ENCODE measurements around the gene CIITA. TPM values are rescaled to one million over a fixed set of nuclear protein-coding genes. Genes with fewer than 3 reads are reported as not detected.

CIITA gene
- total and polyA plus RNA-seq, 9 of the 15 experiments (the other 6 are each of a cell fraction or from before 2014, with no cell fraction given): 0.01 to 0.20 (median 0.11) TPM; not detected in 4

GRCh38 chr16:10878328-10878643 is 1.3 kb downstream of the CIITA start (continued):
- no peak for TF ChIP-seq ZNF239 (CRISPR knock-in tag; IDR thresholded peaks at IDR 0.05)
- no peak for TF ChIP-seq POLR3A (IDR thresholded peaks at IDR 0.05; ENCODE audit: borderline replicate concordance, extremely low read depth, insufficient read depth, insufficient read length)
- no peak for TF ChIP-seq TCFL5 (CRISPR knock-in tag; conservative IDR thresholded peaks at IDR 0.05)
- no peak for TF ChIP-seq ZC3H11A (IDR thresholded peaks at IDR 0.05; ENCODE audit: low read depth, low read length)
- no peak for TF ChIP-seq ZNF780A (CRISPR knock-in tag; IDR thresholded peaks at IDR 0.05)
- no peak for TF ChIP-seq TCF3 (CRISPR knock-in tag; IDR thresholded peaks at IDR 0.05)
- TF ChIP-seq BCL6 (CRISPR knock-in tag; IDR thresholded peaks at IDR 0.05): no peak

DNA sequence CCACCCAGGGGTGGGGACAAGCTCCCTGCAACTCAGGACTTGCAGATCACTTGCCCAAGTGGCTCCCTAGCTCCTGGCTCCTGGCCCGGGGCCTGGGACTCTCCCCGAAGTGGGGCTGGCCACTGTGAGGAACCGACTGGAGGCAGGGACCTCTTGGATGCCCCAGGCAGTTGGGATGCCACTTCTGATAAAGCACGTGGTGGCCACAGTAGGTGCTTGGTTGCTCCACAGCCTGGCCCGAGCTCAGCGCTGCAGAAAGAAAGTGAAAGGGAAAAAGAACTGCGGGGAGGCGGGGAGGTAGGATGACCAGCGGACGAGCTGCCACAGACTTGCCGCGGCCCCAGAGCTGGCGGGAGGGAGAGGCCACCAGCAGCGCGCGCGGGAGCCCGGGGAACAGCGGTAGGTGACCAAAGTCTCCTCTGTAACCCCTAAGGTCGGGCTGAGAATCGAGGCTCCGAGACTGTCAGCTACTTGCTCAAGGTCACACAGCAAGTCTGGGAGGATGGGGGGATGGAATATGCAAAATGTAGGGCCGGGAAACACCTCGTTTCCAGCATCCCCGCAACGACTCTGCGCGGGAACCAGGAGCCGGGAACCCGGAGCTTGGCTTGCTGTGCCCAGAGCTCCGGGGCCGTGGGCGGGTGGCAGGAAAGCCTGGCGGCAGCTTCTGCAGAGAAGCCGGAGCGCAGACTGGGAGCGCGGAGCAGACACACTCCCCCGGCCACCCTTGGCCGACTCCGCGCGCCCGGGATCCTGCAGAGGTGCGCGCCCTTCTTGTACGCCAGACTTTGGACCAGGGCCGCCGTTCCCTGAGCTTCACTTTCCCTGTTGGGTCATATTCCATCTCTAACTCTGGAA is 1.9 kb downstream of the CIITA start:
- WGBS (ENCODE audit: insufficient coverage, low coverage, missing lambda C conversion rate): 18% methylated on average over 46 of the region's 49 CpGs
- Histone ChIP-seq H3K4me3 (no peak overlapping the region), H3K4me2 (ENCODE audit: insufficient read depth, low read length) (no peak overlapping the region), H3K9ac (ENCODE audit: insufficient read depth in 1 of 2, low read depth in 2 of 2, low read length in 2 of 2) (no peak overlapping the region; a peak in 1 of 4 replicates), H3K79me2 (ENCODE audit: control insufficient read depth, insufficient read depth, low read length) (no peaks in the 10 kb centered on the region), H3K9me1 (ENCODE audit: control insufficient read depth, insufficient read depth, low read length) (no peaks in the 10 kb centered on the region), H3K9me3 (replicated peaks; ENCODE audit: control insufficient read depth, insufficient read depth, low read depth, low read length) (no peaks in the 10 kb centered on the region), H2AFZ (ENCODE audit: low read depth, low read length) (no peak overlapping the region), H3K4me1 (replicated peaks in 1 of 2; ENCODE audit: control insufficient read depth in 2 of 2, insufficient read depth in 2 of 2, low read length in 2 of 2) (peaks cover 4 to 8% of the 10 kb centered on the region in 2 experiments; a peak in 3 of 5 replicates), H3K36me3 (ENCODE audit: control insufficient read depth, insufficient read depth, low read length) (no peaks in the 10 kb centered on the region), H3K27ac (ENCODE audit: extremely low read depth, low read depth, low read length) (no peak overlapping the region), H3K27me3 (ENCODE audit: control insufficient read depth in 2 of 2, insufficient read depth in 2 of 2, low read length in 2 of 2) (peaks cover 46 to 55% of the 10 kb centered on the region in 2 experiments), H4K20me1 (replicated peaks; ENCODE audit: control insufficient read depth, insufficient read depth, low read length) (peaks cover 3% of the 10 kb centered on the region; the same call in 1 of the 2 replicates)
- intact Hi-C loops (cut with micrococcal nuclease): no loop called here
- in situ Hi-C loops (cut with MboI): no loop called here
- POLR2A ChIA-PET: interaction anchor here (0.7 to 1.0 kb wide), 2 partner anchors 8 to 14 kb away, joined by 3 to 6 read pairs; no protein-coding TSS in a partner anchor
- FAIRE-seq (no peak), ATAC-seq (no peak), DNase-seq (ENCODE audit: extremely low read depth in 1 of 4, low spot score in 3 of 4) (no peak)
- CTCF ChIA-PET (ENCODE audit: low intra/inter-chr PET ratio): no interaction called here
- TF ChIP-seq ZMIZ1 (IDR thresholded peaks at IDR 0.05; ENCODE audit: low read depth in 2 of 2, low read length in 2 of 2): no peak
- TF ChIP-seq ZBED1 (IDR thresholded peaks at IDR 0.05): no peak
- TF ChIP-seq CHD4 (IDR thresholded peaks at IDR 0.05; ENCODE audit: insufficient read depth, insufficient replicate concordance, low read depth, low read length, poor library complexity, severe bottlenecking): no peak
- TF ChIP-seq NUFIP1 (IDR thresholded peaks at IDR 0.05; ENCODE audit: partially characterized antibody): no peak
- TF ChIP-seq EGR1 (conservative IDR thresholded peaks at IDR 0.05): no peak
- peak; percentile 39 for TF ChIP-seq ZFP36 (IDR thresholded peaks at IDR 0.05; ENCODE audit: low read depth, low read length, partially characterized antibody)
- no peak for TF ChIP-seq TRIM25 (IDR thresholded peaks at IDR 0.05; ENCODE audit: borderline replicate concordance)
- no peak for TF ChIP-seq ZSCAN29 (IDR thresholded peaks at IDR 0.05)
- TF ChIP-seq, protein P1, sequence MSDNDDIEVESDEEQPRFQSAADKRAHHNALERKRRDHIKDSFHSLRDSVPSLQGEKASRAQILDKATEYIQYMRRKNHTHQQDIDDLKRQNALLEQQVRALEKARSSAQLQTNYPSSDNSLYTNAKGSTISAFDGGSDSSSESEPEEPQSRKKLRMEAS (CRISPR knock-in tag; IDR thresholded peaks at IDR 0.05): 0 out of 2 replicates have a peak, but pooled peaks have one; percentile 18
- no TSS peak for BruUV-seq (replicated peaks)
